Measurements from ENCODE around the gene RECK.

Gene RECK

GRCh38 chr9:36118201-36118600 lies 81.5 kb downstream of the RECK start:
- TF ChIP-seq, protein P1, sequence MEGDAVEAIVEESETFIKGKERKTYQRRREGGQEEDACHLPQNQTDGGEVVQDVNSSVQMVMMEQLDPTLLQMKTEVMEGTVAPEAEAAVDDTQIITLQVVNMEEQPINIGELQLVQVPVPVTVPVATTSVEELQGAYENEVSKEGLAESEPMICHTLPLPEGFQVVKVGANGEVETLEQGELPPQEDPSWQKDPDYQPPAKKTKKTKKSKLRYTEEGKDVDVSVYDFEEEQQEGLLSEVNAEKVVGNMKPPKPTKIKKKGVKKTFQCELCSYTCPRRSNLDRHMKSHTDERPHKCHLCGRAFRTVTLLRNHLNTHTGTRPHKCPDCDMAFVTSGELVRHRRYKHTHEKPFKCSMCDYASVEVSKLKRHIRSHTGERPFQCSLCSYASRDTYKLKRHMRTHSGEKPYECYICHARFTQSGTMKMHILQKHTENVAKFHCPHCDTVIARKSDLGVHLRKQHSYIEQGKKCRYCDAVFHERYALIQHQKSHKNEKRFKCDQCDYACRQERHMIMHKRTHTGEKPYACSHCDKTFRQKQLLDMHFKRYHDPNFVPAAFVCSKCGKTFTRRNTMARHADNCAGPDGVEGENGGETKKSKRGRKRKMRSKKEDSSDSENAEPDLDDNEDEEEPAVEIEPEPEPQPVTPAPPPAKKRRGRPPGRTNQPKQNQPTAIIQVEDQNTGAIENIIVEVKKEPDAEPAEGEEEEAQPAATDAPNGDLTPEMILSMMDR (IDR thresholded peaks at IDR 0.05; ENCODE audit: extremely low read depth, missing control alignments) = no peak
- DNase-seq (ENCODE audit: low spot score) = no peak

DNA sequence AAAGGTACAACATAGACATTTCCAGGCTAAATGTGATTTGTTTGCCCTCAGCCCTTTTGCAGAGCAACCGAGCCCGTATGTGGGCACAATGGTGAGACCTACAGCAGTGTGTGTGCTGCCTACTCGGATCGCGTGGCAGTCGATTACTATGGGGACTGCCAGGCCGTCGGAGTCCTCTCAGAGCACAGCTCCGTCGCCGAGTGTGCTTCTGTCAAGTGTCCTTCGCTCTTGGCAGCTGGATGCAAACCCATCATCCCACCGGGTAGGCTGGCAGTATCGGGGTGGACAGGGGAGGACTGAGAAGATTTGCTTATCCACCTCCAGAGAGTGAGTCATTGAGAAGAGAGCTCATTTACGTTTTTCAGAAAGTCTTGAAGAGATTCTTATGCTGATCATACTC lies 82.0 kb downstream of the RECK start:
- DNase-seq (ENCODE audit: low spot score) = no peak
- TF ChIP-seq, protein P1 (IDR thresholded peaks at IDR 0.05; ENCODE audit: extremely low read depth, missing control alignments) = no peak

GRCh38 chr9:36119476-36119875 lies 82.8 kb downstream of the RECK start:
- DNase-seq (ENCODE audit: low spot score) = no peak
- TF ChIP-seq, protein P1 (IDR thresholded peaks at IDR 0.05; ENCODE audit: extremely low read depth, missing control alignments) = no peak

- TF ChIP-seq, protein P1 (IDR thresholded peaks at IDR 0.05; ENCODE audit: extremely low read depth, missing control alignments) = no peak
- DNase-seq (ENCODE audit: low spot score) = no peak
Measured at GRCh38 chr9:36120705-36121104, 84.0 kb downstream of the RECK start.

GRCh38 chr9:36121971-36122370 lies 85.3 kb downstream of the RECK start:
- TF ChIP-seq, protein P1 (IDR thresholded peaks at IDR 0.05; ENCODE audit: extremely low read depth, missing control alignments) = no peak

DNA sequence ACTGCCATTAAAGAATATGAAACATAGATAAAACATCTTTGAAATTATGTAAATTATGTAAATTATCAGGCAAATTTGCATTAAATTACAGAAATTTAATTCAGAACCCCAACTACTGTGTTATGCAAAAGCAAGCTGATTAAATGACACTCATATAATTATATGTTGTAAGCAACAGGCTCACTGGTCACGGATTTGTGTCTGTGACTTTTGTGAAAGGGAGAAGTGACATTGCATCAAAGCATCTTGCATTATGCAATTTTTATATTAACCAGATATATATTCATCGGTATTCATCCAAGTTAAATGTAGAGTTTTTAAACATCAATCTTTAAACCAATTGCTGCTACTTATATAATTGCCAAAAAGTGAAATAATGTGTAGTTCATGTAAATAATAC lies 86.8 kb downstream of the RECK start:
- no peak for DNase-seq (ENCODE audit: low spot score)
- TF ChIP-seq, protein P1 (IDR thresholded peaks at IDR 0.05; ENCODE audit: extremely low read depth, missing control alignments) = no peak

More at GRCh38 chr9:36121971-36122370, 85.3 kb downstream of the RECK start:
- DNase-seq (ENCODE audit: low spot score) = no peak

DNA sequence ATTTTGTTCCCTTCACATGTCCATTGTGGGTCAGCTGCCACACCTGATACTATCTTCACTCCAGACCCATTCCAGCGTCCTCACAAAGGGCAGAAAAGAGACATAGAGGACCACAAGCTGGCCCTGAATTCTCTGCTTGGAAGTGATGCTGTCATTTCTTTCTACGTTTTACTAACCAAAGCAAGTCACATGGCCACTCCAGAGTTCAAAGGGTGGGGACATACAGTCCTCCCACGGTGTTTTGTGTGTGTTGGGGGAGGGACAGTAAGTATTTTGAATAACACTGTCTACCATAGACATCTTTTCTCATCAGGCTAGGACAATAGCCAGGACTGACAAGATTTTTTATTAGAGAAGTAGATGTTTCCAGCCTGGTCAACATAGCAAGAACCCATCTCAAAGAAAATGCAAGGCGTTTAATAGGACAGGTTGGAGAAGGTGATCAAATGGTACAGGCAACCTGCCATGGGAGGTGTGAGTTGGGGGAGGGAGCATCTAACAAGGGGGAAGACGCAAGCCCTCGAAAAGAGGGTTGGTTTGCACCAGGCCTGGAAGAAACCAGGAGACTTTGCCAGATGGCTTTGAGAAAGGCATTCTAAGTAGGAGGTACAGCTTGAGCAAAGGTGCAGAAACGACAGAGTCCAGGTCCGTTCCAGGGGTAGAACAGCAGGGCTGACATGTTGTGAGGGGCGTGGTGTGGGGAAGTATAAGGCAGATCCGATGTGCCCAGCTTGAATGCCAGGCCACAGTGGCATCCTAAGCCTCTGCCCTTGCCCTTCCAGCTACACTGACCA lies 88.5 kb downstream of the RECK start:
- DNase-seq (ENCODE audit: low spot score) = no peak
- TF ChIP-seq, protein P1 (IDR thresholded peaks at IDR 0.05; ENCODE audit: extremely low read depth, missing control alignments) = no peak

Measured in GM20000 (cell line).